Ammon's horn (tissue), 1 donor: ENCODE data around the gene GDE1.

Experiments used
- DNase-seq: peaks from one replicate; pipeline ENCODE4 v3.0.0-alpha.2; 2016; ENCODE audit warnings: low spot score

GDE1 gene

GRCh38 chr16:19524356-19524615 lies 2.4 kb upstream of the GDE1 start:
- no peak for DNase-seq

GRCh38 chr16:19523559-19524355 lies 1.9 kb upstream of the GDE1 start, which contains the start of gene CCP110:
Gene CCP110 (plus strand): TSS chr16:19523942. CDS start chr16:19527882, 3,940 bp downstream.
- DNase-seq: peak; percentile 99

DNA sequence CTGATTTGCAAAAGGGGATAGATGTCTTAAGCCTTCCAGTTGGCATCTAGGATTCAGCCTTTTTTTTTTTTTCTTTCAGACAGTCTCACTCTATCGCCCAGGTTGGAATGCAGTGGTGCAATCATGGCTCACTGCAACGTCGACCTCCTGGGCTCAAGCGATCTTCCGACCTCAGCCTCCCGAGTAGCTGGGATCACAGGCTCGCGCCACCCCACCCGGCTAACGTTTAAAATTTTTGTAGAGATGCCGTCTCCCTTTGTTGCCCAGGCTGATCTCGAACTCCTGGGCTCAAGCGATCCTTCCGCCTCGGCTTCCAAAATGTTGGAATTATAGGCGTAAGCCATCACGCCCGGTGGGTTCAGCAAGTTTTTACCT lies 1.3 kb upstream of the GDE1 start:
- no peak for DNase-seq

DNA sequence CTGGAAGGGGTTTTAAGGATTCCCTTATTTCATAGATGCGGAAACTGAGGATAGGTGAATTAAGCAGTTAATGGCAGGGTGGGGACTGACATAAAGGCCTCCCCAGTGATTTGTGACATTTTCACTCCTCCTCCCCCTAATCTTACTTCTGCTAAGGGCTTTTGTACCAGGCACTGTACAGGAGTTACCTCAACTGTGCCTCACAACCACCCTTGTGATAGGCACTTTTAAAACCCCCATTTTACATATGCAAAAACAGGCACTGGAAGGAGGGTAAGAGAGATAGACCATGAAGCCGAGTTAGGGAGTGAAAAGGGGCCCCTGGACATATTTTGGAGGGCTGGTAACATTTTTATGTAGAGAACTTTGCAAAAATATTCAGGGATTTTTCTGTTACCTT lies 862 bp upstream of the GDE1 start:
- DNase-seq: no peak

DNA sequence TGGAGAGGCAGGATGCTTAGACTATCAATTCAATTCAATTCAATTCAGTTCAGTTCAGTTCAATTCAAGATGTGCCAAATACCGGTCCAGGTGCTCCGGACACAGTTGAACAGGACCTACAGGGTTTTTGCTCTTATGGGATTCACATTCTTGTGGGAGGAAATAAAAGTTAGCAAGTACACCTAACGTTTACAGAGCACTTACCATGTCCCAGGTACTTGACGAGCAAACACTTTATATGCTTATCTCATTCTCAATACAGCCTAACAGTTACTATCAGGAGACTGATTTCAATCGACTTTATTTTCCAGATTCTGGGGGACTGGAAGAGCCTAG lies 467 bp upstream of the GDE1 start:
- no peak for DNase-seq

GRCh38 chr16:19520861-19521331 lies 1.0 kb downstream of the GDE1 start:
- no peak for DNase-seq

- no peak for DNase-seq
These were observed 3.5 kb downstream of the GDE1 start for GRCh38 chr16:19518388-19518787.

DNA sequence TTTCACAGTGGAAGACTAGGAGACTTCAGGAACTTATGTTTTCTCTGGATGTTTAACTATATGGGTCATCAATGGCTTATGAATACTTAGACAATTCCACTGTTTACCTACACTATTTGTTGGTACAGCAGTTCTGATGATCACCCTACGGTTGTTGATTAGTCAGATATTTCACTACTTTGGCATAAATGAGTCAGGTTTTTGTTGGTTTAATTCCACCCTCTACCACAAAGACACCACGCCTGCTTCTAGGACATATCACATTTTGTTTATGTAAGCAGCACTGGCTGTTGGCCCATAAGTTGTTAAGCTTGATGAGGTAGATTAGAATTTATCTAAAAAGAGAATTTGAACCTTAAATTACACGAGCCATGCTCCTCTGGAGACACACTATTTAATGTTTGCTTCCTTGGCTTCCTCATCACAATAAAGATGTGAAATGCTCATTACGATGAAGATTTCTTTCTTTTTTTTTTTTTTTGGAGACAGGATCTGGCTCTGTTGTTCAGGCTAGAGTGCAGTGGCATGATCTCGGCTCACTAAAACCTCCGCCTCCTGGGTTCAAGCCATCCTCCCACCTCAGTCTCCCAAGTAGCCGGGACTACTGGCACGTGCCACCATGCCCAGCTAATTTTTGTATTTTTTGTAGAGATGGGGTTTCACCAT lies 4.3 kb downstream of the GDE1 start:
- no peak for DNase-seq

DNA sequence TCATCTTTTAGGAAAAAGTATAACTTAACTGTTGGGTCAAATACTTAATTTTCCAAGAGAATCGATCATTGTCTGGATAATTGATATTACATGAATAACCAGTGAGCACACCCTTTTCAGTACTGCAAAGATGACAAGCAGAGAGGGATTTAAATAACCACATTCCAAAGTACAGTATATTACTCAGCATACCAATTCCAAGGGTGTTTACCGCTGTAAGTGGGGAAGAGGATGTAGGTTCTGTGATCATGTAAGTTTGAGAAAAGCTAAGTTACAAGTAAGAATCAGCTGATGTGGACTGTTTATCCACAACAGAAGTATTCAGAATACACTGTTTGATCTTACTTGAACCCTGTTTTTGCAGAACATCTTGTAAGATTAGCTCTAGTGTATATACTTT lies 6.1 kb downstream of the GDE1 start:
- DNase-seq: no peak

DNA sequence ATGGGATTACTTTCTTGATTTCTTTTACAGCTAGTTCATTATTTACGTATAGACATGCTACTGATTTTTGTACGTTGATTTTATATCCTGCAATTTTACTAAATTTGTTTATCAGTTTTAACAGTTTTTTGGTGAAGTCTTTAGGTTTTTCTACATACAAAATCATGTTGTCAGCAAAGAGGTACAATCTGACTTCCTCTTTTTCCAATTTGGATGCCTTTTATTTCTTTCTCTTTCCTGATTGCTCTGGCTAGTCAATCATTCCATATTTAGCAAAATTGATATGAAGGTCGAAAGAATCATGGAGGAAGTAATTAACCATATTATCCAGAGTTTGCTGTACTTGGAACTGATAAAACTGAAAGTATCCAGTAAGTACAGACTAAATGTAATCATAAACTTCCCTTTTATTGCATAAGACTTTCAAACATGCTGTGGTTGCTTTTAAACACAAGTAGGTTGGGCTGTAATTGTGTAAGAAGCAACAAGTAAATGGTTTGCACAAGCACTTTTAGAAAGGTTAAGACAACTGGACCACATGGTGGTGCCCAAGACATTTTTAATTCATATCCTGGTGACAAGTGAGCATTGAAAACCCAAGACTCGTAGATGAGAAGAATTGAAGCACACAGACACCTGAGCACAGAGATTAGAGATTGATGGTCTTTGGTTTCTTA lies 8.4 kb downstream of the GDE1 start:
- DNase-seq: no peak

- DNase-seq: no peak
These were observed 9.6 kb downstream of the GDE1 start for GRCh38 chr16:19512297-19512696.

GRCh38 chr16:19507867-19508266 lies 14.0 kb downstream of the GDE1 start:
- DNase-seq: no peak

- DNase-seq: no peak
These were observed 14.9 kb downstream of the GDE1 start for GRCh38 chr16:19506965-19507364.

GRCh38 chr16:19505600-19506303 lies 16.1 kb downstream of the GDE1 start:
- DNase-seq: no peak

GRCh38 chr16:19503461-19504075 lies 18.3 kb downstream of the GDE1 start:
- no peak for DNase-seq

- peak; percentile 84 for DNase-seq
These were observed 19.3 kb downstream of the GDE1 start for GRCh38 chr16:19502395-19503131.

- DNase-seq: no peak
These were observed 22.4 kb downstream of the GDE1 start for GRCh38 chr16:19499481-19499880.

- no peak for DNase-seq
These were observed 22.9 kb downstream of the GDE1 start for GRCh38 chr16:19499006-19499405.

DNA sequence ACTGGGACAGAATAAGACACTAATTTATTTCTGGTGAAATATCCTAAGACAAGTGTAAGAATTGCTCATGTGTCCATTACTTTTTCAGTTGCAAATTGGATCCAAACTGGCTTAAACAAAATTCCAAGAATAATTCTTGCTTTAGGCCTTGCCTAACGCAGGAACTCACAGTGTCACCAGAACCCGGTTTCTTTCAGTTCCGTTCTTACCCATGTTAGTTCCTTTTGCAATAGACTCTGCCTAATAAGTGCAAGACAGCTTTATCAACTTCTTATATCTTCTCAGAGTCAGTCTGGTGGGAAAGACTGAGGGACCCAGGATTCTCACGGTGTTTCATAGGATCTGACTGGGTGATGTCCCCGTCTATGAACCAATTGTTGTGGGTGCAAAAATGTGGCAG lies 24.7 kb downstream of the GDE1 start:
- DNase-seq: no peak

DNA sequence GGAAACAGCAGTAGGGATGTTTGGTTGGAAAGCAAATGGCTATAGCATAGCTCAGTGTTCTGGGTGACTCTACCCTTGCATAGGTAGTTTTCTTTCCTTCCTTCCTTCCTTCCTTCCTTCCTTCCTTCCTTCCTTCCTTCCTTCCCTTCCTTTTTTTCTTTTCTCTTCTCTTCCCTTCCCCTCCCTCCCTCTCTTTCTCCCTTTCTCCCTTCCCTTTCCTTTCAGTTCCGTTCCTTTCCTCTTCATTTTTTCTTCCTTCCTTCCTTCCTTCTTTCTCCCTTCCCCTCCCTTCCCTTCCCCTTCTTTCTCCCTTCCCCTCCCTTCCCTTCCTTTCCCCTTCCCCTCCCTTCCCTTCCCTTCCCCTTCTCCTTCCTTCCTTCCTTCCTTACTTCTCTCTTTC lies 31.3 kb downstream of the GDE1 start:
- DNase-seq: no peak

GRCh38 chr16:19488213-19488640 lies 33.7 kb downstream of the GDE1 start:
- DNase-seq: no peak
